ENCODE measurements around the gene RNF215.

DNA sequence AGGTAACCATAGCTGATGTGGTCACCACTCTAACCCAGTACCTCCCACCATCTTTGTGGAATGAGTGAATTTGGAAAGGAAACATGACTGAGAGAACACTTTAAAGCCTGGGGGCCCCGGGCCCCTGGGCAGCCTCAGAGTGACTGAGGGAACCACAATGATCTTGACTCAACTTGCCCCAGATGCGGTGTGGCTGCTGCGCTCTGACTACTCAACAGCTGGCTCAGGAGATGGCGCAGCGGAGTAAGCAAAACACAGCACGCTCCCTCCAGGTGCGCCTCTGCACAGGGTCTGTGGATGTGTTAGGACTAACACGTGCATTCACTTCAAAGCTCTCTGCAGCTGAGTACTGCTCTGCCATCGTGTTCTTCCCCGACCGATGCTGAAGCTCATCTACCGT lies 5.9 kb downstream of the RNF215 start:
- TF ChIP-seq POLR2A (IDR thresholded peaks at IDR 0.05; ENCODE audit: low read depth, low read length) (no peak), TAF1 (IDR thresholded peaks at IDR 0.05; ENCODE audit: low read depth, low read length) (no peak)
